Lung (tissue), 12 donors: ENCODE measurements around the gene NOL12. TPM values are rescaled to one million over a fixed set of nuclear protein-coding genes. Genes with fewer than 3 reads are reported as not detected.

Experiments
- ATAC-seq: fragments of 200-7000 bp; cut with Tn5 transposase; one replicate; pipeline ENCODE4 v1.9.1; 2020; ENCODE audit warnings: moderate number of reproducible peaks; ENCODE audit not compliant: insufficient read depth, low FRiP score
- DNase-seq, 3 donors: peaks; one replicate each; pipeline ENCODE4 v3.0.0-alpha.2; 2013 to 2017
- H3K27ac ChIP-seq, 2 donors: one replicate each; pipeline ENCODE4 v1.5.1; 2013; ENCODE audit warnings: mild to moderate bottlenecking in 2 of 2, moderate library complexity in 2 of 2, control low read depth in 1 of 2, inconsistent platforms in 1 of 2, low read depth in 1 of 2, low read length in 1 of 2
- H3K27me3 ChIP-seq, 3 donors: one replicate each; pipeline ENCODE4 v1.5.1; 2013; ENCODE audit warnings: low read length in 2 of 3; ENCODE audit not compliant: control insufficient read depth in 3 of 3, insufficient read depth in 3 of 3
- H3K36me3 ChIP-seq, 4 donors: one replicate each; pipeline ENCODE4 v1.5.1; 2013; ENCODE audit warnings: low read length in 4 of 4, mild to moderate bottlenecking in 1 of 4, moderate library complexity in 1 of 4; ENCODE audit not compliant: control insufficient read depth in 4 of 4, insufficient read depth in 4 of 4
- H3K4me1 ChIP-seq, 5 donors: one replicate each; pipeline ENCODE4 v1.5.1; 2013; ENCODE audit warnings: low read length in 5 of 5, mild to moderate bottlenecking in 2 of 5, moderate library complexity in 1 of 5; ENCODE audit not compliant: control insufficient read depth in 5 of 5, insufficient read depth in 5 of 5
- H3K4me3 ChIP-seq: one replicate; pipeline ENCODE4 v1.5.1; 2013; ENCODE audit warnings: mild to moderate bottlenecking, control low read depth, moderate library complexity
- H3K9ac ChIP-seq, 2 donors: one replicate each; pipeline ENCODE4 v1.5.1; 2013; ENCODE audit warnings: low read length in 2 of 2, control low read depth in 1 of 2; ENCODE audit not compliant: insufficient read depth in 1 of 2
- H3K9me3 ChIP-seq, 4 donors: one replicate each; pipeline ENCODE4 v1.5.1; 2013; ENCODE audit warnings: low read length in 3 of 4, mild to moderate bottlenecking in 1 of 4, moderate library complexity in 1 of 4; ENCODE audit not compliant: control insufficient read depth in 4 of 4, insufficient read depth in 3 of 4
- WGBS, 2 donors: extraction: QIAGEN DNeasy Blood & Tissue Kit; methylation state at CpG; one replicate each; pipeline ENCODE4 v1.1.7; 2013; 5-methylcytosine and 5-hydroxymethylcytosine counted together
- polyA plus RNA-seq, 2 donors: library from polyadenylated mRNA; stranded (reverse); fragments of 200-250 nt; gene quantifications; one replicate each; pipeline ENCODE4 v1.2.1, GENCODE V29; 2013
- total RNA-seq, 2 donors: library from RNA; depleted of rRNA in 1 of 2; stranded (reverse); fragments of >200 nt in 1 of 2; gene quantifications; one replicate each; pipeline ENCODE4 v1.2.1, GENCODE V29; 2014 to 2021
- TF ChIP-seq, protein P1 (sequence below): IDR thresholded peaks from 2 replicates; pipeline ENCODE4 v1.5.1; 2012; ENCODE audit warnings: mild to moderate bottlenecking; ENCODE audit errors: control extremely low read depth, extremely low read depth
- donor health status: control.
- donor health status: control.
- donor health status: Bipolar disorder and iron deficiency.
- donor health status: healthy.
- donor health status: DM: yes; HTN: yes; CAD: no.

The NOL12 gene
- total and polyA plus RNA-seq, 4 donors, result 14.5 to 37.0 (median 29.5) TPM

DNA sequence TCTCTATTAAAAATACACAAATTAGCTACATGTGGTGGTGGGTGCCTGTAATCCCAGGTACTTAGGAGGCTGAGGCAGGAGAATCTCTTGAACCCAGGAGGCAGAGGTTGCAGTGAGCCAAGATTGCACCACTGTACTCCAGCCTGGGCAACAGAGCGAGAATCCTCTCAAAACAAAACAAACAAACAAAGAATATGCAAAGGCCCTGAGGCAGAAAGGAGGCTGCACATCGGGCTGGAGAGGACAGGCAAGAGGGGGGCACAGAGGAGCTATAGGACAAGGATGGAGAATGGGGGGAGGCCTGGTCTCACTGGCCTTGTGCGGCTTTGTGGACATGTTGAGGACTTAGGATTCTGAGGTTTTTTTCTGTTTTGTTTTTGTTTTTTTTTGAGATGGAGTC, 19.1 kb downstream of the NOL12 start:
- Histone ChIP-seq H3K27ac (no peak overlapping the region), H3K4me1 (peaks cover 0 to 3% (median 0%) of the 10 kb centered on the region in 5 donors), H3K27me3 (no peaks in the 10 kb centered on the region), H3K9me3 (no peaks in the 10 kb centered on the region), H3K4me3 (no peak overlapping the region), H3K36me3 (no peaks in the 10 kb centered on the region), H3K9ac (no peak overlapping the region)
- TF ChIP-seq, protein P1, sequence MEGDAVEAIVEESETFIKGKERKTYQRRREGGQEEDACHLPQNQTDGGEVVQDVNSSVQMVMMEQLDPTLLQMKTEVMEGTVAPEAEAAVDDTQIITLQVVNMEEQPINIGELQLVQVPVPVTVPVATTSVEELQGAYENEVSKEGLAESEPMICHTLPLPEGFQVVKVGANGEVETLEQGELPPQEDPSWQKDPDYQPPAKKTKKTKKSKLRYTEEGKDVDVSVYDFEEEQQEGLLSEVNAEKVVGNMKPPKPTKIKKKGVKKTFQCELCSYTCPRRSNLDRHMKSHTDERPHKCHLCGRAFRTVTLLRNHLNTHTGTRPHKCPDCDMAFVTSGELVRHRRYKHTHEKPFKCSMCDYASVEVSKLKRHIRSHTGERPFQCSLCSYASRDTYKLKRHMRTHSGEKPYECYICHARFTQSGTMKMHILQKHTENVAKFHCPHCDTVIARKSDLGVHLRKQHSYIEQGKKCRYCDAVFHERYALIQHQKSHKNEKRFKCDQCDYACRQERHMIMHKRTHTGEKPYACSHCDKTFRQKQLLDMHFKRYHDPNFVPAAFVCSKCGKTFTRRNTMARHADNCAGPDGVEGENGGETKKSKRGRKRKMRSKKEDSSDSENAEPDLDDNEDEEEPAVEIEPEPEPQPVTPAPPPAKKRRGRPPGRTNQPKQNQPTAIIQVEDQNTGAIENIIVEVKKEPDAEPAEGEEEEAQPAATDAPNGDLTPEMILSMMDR, result no peak
- 93 to 97% methylated on average over 3 of the region's 3 CpGs for WGBS, 2 donors
- no peak for ATAC-seq
- DNase-seq, result no peak

DNA sequence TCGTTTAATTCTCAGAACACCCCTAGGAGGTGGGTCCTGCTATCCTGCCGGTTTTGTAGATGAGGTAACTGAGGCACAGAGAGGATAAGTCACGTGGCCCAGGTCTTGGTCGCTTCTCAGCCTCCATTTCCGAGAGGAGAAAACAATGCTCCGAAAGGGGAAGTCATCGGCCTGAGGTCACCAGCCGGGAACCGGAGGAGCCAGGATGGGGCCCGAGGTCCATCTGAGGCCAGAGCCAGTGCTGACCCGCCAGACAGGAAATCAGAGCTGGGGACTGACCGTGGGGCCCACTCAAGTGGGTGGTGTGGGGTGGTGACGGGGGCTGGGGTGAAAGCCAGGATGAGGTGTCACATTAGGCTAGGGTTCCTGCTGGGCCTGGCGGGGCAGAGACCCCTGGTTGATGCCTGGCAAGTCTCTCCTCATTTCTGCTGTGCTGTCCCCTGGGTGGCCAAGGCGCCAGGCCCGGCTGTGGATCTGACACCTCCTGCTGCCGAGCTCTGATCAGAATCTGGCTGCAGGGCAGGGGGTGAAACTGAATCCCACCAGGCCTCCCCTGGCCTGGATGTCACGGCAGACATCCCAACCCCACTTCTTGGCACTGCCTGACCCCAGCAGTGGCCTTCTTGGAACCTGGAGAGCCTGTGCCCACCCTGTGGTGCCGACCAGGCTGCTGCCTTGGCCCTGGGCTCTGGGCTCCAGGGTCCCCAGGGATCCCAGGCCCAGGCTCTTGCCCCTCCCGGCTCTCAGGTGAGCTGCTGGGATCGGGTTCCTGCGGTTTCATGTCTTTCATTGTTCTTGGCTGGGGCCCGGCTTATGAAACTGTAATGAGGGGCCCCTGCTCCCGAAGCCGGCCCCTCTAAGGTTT, 22.7 kb downstream of the NOL12 start:
- no peaks in the 10 kb centered on the region for H3K9me3 ChIP-seq
- peak overlapping the region in 1 of 2 donors; percentile 9 for H3K27ac ChIP-seq
- no peak overlapping the region for H3K4me3 ChIP-seq
- no peak for DNase-seq
- ATAC-seq, result peak; percentile 41
- no peak overlapping the region for H3K9ac ChIP-seq
- 64 to 69% methylated on average over 25 of the region's 25 CpGs for whole genome bisulfite sequencing, 2 donors
- TF ChIP-seq, protein P1, result no peak
- H3K27me3 ChIP-seq, result no peaks in the 10 kb centered on the region
- peaks cover 0 to 3% (median 0%) of the 10 kb centered on the region in 5 donors for H3K4me1 ChIP-seq
- no peaks in the 10 kb centered on the region for H3K36me3 ChIP-seq

GRCh38 chr22:37709445-37709765, 23.3 kb downstream of the NOL12 start:
- no peaks in the 10 kb centered on the region for H3K9me3 ChIP-seq
- 95 to 99% methylated on average over 15 of the region's 15 CpGs for WGBS, 2 donors
- ATAC-seq, result no peak
- DNase-seq, result no peak
- H3K9ac ChIP-seq, result no peak overlapping the region
- H3K4me1 ChIP-seq, result peaks cover 0 to 3% (median 0%) of the 10 kb centered on the region in 5 donors
- no peak overlapping the region for H3K4me3 ChIP-seq
- TF ChIP-seq, protein P1, result no peak
- no peak overlapping the region for H3K27ac ChIP-seq
- no peaks in the 10 kb centered on the region for H3K27me3 ChIP-seq
- no peaks in the 10 kb centered on the region for H3K36me3 ChIP-seq
